NT2/D1 (cell line): Measurements from ENCODE around the gene RAB11A.

Experiments
- DNase-seq: peaks from one replicate; pipeline ENCODE4 v3.0.0-alpha.2; 2011; ENCODE audit warnings: low read depth, low spot score
- H3K27me3 ChIP-seq: 2 replicates; pipeline ENCODE4 v1.6.0; 2011; ENCODE audit warnings: mild to moderate bottlenecking; ENCODE audit not compliant: insufficient read length, insufficient read depth
- H3K36me3 ChIP-seq: 2 replicates; pipeline ENCODE4 v1.6.1; 2011; ENCODE audit warnings: mild to moderate bottlenecking, low read length, mixed read lengths; ENCODE audit not compliant: insufficient read depth, insufficient read length
- H3K4me1 ChIP-seq: 2 replicates; pipeline ENCODE4 v1.5.1; 2011; ENCODE audit not compliant: insufficient read depth, insufficient read length
- H3K4me3 ChIP-seq: 2 replicates; pipeline ENCODE4 v1.5.1; 2011; ENCODE audit warnings: low read depth; ENCODE audit not compliant: insufficient read length
- H3K9ac ChIP-seq: 2 replicates; pipeline ENCODE4 v1.6.0; 2011; ENCODE audit warnings: low read depth; ENCODE audit not compliant: insufficient read length
- H3K9me3 ChIP-seq: 2 replicates; pipeline ENCODE4 v1.5.1; 2011; ENCODE audit warnings: mild to moderate bottlenecking, low read length; ENCODE audit not compliant: insufficient read depth
- SUZ12 ChIP-seq: IDR thresholded peaks from 2 replicates; pipeline ENCODE4 v1.6.1; 2011; ENCODE audit not compliant: insufficient read length, insufficient read depth; ENCODE audit errors: extremely low read depth
- YY1 ChIP-seq: IDR thresholded peaks from 2 replicates; pipeline ENCODE4 v1.6.1; 2011; ENCODE audit not compliant: insufficient read length, insufficient read depth
- ZNF274 ChIP-seq: IDR thresholded peaks from 2 replicates; pipeline ENCODE4 v1.6.1; 2011; ENCODE audit warnings: mild to moderate bottlenecking, low read depth, low read length

The RAB11A gene

DNA sequence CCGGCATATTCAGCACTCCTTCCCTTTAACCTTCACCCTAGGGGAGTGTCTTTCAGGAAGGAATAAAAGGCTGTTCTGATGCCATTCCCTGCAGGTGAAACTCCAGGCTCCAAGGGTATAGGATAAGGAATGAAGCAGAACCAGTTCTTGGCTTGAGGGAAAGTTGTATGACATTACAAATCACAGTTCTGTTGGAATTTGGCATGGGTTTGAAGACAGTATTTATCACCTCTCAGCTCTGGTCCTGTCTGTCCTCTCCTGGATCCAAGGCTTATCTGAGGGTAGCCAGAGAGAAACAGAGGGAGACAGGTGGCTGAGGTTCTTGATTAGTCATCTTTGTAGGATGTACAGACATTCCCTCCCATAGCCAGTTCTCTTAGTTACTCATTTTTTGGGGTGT lies 37.1 kb downstream of the RAB11A start:
- no peak for DNase-seq
- no peak for TF ChIP-seq ZNF274
- TF ChIP-seq YY1, result no peak
- TF ChIP-seq SUZ12, result no peak
- peaks cover 56% of the 10 kb centered on the region for H3K36me3 ChIP-seq
- H3K4me3 ChIP-seq, result no peak overlapping the region
- peaks cover 9% of the 10 kb centered on the region for H3K4me1 ChIP-seq
- H3K27me3 ChIP-seq, result no peaks in the 10 kb centered on the region
- no peak overlapping the region for H3K9ac ChIP-seq
- H3K9me3 ChIP-seq, result no peaks in the 10 kb centered on the region

DNA sequence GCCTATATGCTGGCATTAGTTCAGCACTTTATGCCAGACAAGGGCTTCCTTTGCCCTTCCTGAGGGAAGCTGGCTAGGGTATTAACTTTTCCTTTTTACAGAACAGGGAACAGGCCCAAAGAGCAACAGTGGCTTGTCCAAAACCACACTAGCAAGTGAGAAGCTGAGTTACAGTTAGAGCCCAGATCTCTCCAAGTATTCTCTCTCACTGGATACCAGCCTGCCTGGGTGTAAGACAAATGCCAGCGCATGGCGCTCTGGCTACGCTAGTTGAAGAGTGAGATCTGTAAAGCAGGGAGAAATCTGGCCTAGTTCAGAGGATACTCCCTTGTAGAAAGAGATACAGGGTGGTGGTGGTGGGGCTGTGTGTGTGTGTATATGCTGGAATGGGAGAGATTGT lies 38.4 kb downstream of the RAB11A start:
- peaks cover 7% of the 10 kb centered on the region for H3K4me1 ChIP-seq
- H3K36me3 ChIP-seq, result peaks cover 60% of the 10 kb centered on the region
- H3K27me3 ChIP-seq, result no peaks in the 10 kb centered on the region
- no peak for DNase-seq
- TF ChIP-seq ZNF274 (no peak), YY1 (no peak), SUZ12 (no peak)
- no peak overlapping the region for H3K9ac ChIP-seq
- no peaks in the 10 kb centered on the region for H3K9me3 ChIP-seq
- no peak overlapping the region for H3K4me3 ChIP-seq

GRCh38 chr15:65908876-65909275 lies 39.6 kb downstream of the RAB11A start:
- Histone ChIP-seq H3K27me3 (no peaks in the 10 kb centered on the region), H3K4me3 (no peak overlapping the region), H3K9me3 (no peaks in the 10 kb centered on the region), H3K4me1 (peaks cover 2% of the 10 kb centered on the region), H3K9ac (no peak overlapping the region), H3K36me3 (peaks cover 60% of the 10 kb centered on the region)
- TF ChIP-seq YY1 (no peak), SUZ12 (no peak), ZNF274 (no peak)
- no peak for DNase-seq

DNA sequence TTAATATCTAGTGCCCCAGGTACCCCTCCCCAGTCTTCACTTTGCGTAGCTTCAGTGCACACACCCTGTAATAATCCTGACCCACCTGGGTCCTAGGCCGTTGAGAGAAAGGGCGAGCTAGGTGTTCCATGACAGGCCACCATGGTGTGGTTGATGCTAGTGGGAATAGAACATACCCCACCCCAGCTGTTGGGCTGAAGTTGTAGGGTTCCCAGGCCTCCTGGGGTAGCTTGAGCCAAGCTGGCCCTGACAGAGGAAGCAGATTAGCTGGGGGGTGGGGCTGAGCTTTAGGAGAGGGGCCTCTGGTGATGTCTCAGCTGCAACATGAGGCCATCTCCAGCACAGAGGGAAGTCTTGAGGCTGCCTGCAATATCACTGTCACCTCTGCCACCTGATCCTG lies 40.5 kb downstream of the RAB11A start:
- Histone ChIP-seq H3K9me3 (no peaks in the 10 kb centered on the region), H3K4me1 (no peaks in the 10 kb centered on the region), H3K36me3 (peaks cover 55% of the 10 kb centered on the region), H3K27me3 (no peaks in the 10 kb centered on the region), H3K9ac (no peak overlapping the region), H3K4me3 (no peak overlapping the region)
- TF ChIP-seq YY1, result no peak
- TF ChIP-seq SUZ12, result no peak
- no peak for TF ChIP-seq ZNF274
- DNase-seq, result no peak

DNA sequence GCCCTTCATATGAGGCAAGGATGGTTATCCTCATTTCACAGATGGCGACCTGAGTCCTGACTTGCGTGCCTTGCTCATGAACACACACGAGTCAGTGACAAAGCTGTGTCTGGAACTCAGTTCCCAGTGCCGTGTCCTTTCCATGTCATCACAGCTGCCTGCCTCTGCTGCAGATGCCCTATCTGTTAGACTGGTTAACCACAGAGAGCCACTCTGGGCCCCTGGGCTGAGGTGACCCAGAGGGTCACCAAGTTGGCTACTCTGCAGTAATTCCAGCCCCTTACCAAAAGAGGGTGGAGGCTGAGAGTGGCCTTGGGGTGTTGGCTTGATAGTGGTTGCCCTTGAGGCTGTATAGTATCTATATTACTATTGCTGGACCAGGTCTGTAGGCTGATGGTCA lies 41.0 kb downstream of the RAB11A start:
- Histone ChIP-seq H3K4me3 (no peak overlapping the region), H3K9me3 (no peaks in the 10 kb centered on the region), H3K9ac (no peak overlapping the region), H3K4me1 (no peaks in the 10 kb centered on the region), H3K27me3 (no peaks in the 10 kb centered on the region), H3K36me3 (peaks cover 51% of the 10 kb centered on the region)
- DNase-seq, result no peak
- TF ChIP-seq SUZ12, result no peak
- TF ChIP-seq YY1, result no peak

- Histone ChIP-seq H3K4me3 (no peak overlapping the region), H3K4me1 (peaks cover 7% of the 10 kb centered on the region), H3K9me3 (no peaks in the 10 kb centered on the region), H3K9ac (no peak overlapping the region), H3K36me3 (peaks cover 39% of the 10 kb centered on the region), H3K27me3 (no peaks in the 10 kb centered on the region)
- no peak for DNase-seq
- no peak for TF ChIP-seq ZNF274
These were observed 42.9 kb downstream of the RAB11A start for GRCh38 chr15:65912235-65912634.

GRCh38 chr15:65913631-65914199 lies 44.4 kb downstream of the RAB11A start:
- peaks cover 7% of the 10 kb centered on the region for H3K4me1 ChIP-seq
- H3K9me3 ChIP-seq, result no peaks in the 10 kb centered on the region
- no peak overlapping the region for H3K9ac ChIP-seq
- no peak overlapping the region for H3K4me3 ChIP-seq
- H3K36me3 ChIP-seq, result peaks cover 26% of the 10 kb centered on the region
- no peak for DNase-seq
- H3K27me3 ChIP-seq, result no peaks in the 10 kb centered on the region
- TF ChIP-seq SUZ12 (no peak), ZNF274 (no peak), YY1 (no peak)

GRCh38 chr15:65914386-65914785 lies 45.1 kb downstream of the RAB11A start:
- peaks cover 7% of the 10 kb centered on the region for H3K4me1 ChIP-seq
- TF ChIP-seq SUZ12, result no peak
- TF ChIP-seq ZNF274, result no peak
- no peak for TF ChIP-seq YY1
- DNase-seq, result no peak
- H3K27me3 ChIP-seq, result no peaks in the 10 kb centered on the region
- H3K9ac ChIP-seq, result no peak overlapping the region
- H3K36me3 ChIP-seq, result peaks cover 24% of the 10 kb centered on the region
- no peaks in the 10 kb centered on the region for H3K9me3 ChIP-seq
- H3K4me3 ChIP-seq, result no peak overlapping the region
